ENCODE data around the gene CTH.

DNA sequence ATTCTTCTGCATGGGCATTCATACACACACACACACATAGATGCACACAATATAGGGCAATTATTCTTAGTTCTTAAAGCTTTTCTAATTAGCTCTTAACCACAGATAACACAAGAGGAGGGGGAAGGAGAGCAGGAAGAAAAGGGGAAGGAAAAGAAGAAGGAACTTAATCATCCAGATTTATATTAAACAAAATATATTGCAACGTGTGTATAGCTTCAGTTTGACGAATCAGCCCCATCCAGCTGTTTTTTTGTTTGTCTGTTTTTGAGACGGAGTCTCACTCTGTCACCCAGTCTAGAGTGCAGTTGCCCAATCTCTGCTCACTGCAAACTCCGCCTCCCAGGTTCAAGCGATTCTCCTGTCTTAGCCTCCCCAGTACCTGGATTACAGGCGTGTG, 34.9 kb upstream of the CTH start:
- TF ChIP-seq, protein P1, sequence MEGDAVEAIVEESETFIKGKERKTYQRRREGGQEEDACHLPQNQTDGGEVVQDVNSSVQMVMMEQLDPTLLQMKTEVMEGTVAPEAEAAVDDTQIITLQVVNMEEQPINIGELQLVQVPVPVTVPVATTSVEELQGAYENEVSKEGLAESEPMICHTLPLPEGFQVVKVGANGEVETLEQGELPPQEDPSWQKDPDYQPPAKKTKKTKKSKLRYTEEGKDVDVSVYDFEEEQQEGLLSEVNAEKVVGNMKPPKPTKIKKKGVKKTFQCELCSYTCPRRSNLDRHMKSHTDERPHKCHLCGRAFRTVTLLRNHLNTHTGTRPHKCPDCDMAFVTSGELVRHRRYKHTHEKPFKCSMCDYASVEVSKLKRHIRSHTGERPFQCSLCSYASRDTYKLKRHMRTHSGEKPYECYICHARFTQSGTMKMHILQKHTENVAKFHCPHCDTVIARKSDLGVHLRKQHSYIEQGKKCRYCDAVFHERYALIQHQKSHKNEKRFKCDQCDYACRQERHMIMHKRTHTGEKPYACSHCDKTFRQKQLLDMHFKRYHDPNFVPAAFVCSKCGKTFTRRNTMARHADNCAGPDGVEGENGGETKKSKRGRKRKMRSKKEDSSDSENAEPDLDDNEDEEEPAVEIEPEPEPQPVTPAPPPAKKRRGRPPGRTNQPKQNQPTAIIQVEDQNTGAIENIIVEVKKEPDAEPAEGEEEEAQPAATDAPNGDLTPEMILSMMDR (IDR thresholded peaks at IDR 0.05; ENCODE audit: low read depth, low read length) = no peak
- no peak for TF ChIP-seq POLR2A (IDR thresholded peaks at IDR 0.05; ENCODE audit: extremely low read depth, insufficient read length)
- no peak for TF ChIP-seq MAX (IDR thresholded peaks at IDR 0.05; ENCODE audit: low read depth, low read length)
- TF ChIP-seq MYC (IDR thresholded peaks at IDR 0.05; ENCODE audit: low read depth, low read length) = no peak
